GM21447 (cell line): ENCODE data around the gene AMBP.

Experiments
- ATAC-seq: cut with Tn5 transposase; IDR thresholded peaks from one replicate; pipeline ENCODE4 v1.9.1; 2021; ENCODE audit not compliant: unreplicated experiment

AMBP gene

DNA sequence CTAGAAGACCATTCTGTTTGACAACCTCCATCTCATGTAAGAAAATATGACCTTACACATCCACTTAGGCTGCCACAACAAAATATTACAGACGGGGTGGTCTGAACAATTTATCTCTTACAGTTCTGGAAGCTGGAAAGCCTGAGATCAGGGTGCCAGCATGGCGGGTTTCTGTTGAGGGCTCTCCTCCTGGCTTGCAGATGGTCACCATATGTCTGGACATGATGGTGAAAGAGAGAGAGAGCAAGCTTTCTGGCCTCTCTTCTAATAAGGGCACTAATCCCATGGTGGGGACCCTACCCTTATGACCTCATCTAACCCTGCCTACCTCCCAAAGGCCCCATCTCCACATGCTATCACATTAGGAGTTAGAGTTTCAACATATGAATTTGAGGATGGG is 66.0 kb downstream of the AMBP start:
- no peak for ATAC-seq

DNA sequence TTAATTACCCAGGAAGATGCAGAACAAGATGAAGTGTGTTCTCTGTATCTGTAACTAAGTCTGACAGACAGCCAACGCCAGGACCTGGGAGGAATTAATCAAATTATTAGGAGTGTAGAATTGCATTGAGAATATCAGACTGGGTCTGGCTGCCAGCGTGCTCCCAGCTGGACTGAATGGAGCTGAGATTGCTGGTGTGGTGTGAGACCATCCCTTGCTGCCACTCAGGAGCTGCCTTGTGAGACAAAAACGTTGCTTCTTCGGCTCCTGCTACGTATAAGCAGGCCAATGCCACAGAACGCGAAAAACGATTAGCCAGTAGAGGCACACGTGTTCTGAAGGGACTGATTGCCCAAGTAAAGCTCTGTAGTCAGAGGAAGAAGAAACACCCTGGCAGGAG is 66.8 kb downstream of the AMBP start:
- no peak for ATAC-seq
